Endothelial cell of coronary artery (primary cell): ENCODE data around the gene MON1B. TPM values are rescaled to one million over a fixed set of nuclear protein-coding genes. Genes with fewer than 3 reads are reported as not detected.

Experiments used
- total RNA-seq: library from RNA; depleted of rRNA; stranded (reverse); fragments of >200 nt; gene quantifications from 2 replicates; pipeline ENCODE4 v1.2.3, GENCODE V29; 2014

The MON1B gene
- total RNA-seq, result 9.0 and 10.6 TPM in 2 replicates

DNA sequence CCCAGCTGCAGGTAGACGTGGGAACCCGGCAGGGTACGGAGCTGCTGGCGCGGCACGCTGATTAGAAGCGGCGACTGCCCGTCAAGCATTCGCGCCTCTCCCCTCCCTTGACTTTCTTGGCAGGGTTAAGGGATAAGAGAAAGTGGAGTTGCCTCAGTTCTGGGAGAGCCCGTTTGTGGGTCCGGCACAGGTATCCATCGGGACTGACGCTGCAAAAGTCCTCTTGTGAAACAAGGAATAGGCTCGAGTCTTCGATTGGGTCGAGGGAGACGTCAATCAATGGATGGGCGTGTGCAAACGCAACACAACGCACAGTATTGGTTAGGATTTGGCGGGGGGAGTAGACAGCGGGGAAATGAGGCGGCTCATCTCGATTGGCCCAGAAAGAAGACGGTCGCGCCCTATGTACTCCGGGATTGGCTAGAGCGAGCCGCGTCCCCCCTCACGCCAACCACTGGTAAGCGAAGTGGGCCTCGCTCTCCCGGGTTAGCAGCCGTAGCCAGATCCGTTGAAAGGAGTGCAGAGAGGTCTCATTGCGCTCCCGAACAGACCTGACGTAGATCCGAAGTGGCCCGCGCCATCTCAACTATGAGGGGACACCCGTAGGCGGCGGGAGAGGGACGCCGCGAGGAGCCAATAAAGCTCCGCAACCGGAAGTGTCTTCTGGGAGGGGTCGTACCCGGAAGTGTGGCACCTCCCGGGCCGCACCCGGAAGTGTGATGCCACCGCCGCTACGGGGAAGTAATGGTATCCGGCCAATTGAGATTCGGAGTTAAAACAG is at the start of gene MON1B:
Gene MON1B, plus strand, starts transcription at position 713 of the 781 bp plus-strand sequence. CDS start 296 bp downstream, outside the sequence.

DNA sequence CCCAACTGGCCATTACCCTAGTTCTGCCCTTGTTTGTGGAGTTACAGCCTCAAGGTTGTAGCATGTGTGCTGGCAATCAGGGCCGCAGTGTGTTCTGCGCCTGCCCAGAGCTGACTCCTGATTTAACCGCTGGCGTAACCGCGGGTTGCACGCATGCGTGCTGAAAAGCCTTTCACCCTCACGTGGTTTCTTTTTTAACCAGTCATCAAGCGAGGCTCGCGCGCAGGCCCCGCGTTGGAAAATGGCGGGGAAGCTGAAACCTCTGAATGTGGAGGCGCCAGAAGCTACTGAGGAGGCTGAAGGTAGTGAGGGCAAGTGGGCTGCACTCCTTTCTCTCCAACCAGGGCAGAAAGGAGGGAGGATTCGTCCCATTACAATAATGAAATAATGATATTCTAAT is 8.2 kb downstream of the MON1B start, which contains the start of gene SYCE1L:
Gene SYCE1L, plus strand, starts transcription at position 198 of the 400 bp plus-strand sequence. Its CDS starts 44 bp downstream, at position 242.

Other genes starting within 250 kb of the MON1B start
- 2.7 and 4.1 TPM in 2 replicates for gene SYCE1L, start 8.2 kb downstream of the MON1B start, total RNA-seq
- 6.6 and 19.3 TPM in 2 replicates for gene ADAMTS18, start 243.8 kb downstream of the MON1B start, total RNA-seq